Activated naive CD8-positive, alpha-beta T cell treated with anti-CD3 and anti-CD28 coated beads, Interleukin-2, amount 10 ng/mL, durations not matched to agents 7 days and 5 days (primary cell): ENCODE data around the gene PBXIP1. TPM values are rescaled to one million over a fixed set of nuclear protein-coding genes. Genes with fewer than 3 reads are reported as not detected.
"Not testable (repeated sequence)": the region's sequence is repeated elsewhere in the genome, so short reads cannot be mapped to it uniquely, and the experiment has no call there.

Source experiments
- ATAC-seq: fragments of 150-1000 bp; cut with Tn5 transposase; one replicate; pipeline ENCODE4 v1.10.0; 2021; ENCODE audit warnings: low read depth, moderate library complexity
- POLR2A ChIA-PET: fragments of 350-600 bp; sonication (Branson Sonifier 250); formaldehyde crosslinking; loops from one replicate; lab custom pipeline; 2021; ENCODE audit warnings: antibody characterized with exemption; lab: Charles Lee
- DNase-seq: peaks from one replicate; pipeline ENCODE4 v3.0.0; 2021
- H3K27ac Mint-ChIP-seq: one replicate; pipeline ENCODE4 v1.8.0; 2022; ENCODE audit warnings: mild to moderate bottlenecking, mixed read lengths
- H3K27me3 Mint-ChIP-seq: one replicate; pipeline ENCODE4 v1.8.0; 2022; ENCODE audit warnings: mild to moderate bottlenecking, moderate library complexity, mixed read lengths
- H3K36me3 Mint-ChIP-seq: one replicate; pipeline ENCODE4 v1.8.0; 2021; ENCODE audit warnings: mild to moderate bottlenecking, mixed read lengths
- H3K4me1 Mint-ChIP-seq: one replicate; pipeline ENCODE4 v1.8.0; 2021; ENCODE audit warnings: mixed read lengths
- H3K4me3 Mint-ChIP-seq: one replicate; pipeline ENCODE4 v1.8.0; 2022; ENCODE audit warnings: mild to moderate bottlenecking, moderate library complexity, mixed read lengths
- H3K9me3 Mint-ChIP-seq: one replicate; pipeline ENCODE4 v1.8.0; 2021; ENCODE audit warnings: mixed read lengths
- total RNA-seq, 2 experiments: library from RNA; stranded (reverse); gene quantifications; one replicate each; pipeline ENCODE4 v1.2.3, GENCODE V29; 2021

Gene PBXIP1
- total RNA-seq, 2 experiments from 2014 or later = 149 to 155 TPM

DNA sequence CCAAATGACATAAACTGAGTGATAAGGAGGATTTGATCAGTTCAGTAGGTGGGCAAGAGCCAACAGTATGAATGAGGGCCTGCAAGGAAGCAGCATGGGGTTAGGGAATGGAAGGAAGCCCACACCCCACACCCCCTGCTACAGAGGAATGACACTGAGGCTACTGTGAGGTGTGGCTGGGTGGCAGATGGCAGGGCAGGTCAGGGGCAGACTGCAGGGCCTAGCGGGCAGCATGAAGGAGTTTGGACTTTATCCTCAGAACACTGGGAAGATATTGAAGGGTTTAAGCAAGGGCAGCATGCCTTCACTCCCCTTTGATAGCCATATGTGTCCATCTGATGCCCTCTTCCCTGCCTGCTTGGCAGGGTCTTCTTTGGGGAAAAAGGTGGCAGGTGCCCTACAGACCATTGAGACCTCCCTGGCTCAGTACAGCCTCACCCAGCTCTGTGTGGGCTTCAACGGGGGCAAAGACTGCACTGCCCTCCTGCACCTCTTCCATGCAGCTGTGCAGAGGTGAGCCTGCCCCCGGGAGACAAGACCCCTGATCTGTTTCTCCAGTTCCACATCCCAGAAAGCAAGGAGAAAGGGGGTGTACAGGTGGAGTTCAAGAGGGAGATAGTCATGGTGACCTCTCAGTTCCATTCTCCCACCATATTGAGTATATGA, 33.4 kb upstream of the PBXIP1 start:
- DNase-seq (no peak), ATAC-seq (no peak)
- H3K27me3 Mint-ChIP-seq = no peaks in the 10 kb centered on the region
- H3K36me3 Mint-ChIP-seq = peaks cover 6% of the 10 kb centered on the region
- no peak overlapping the region for H3K4me3 Mint-ChIP-seq
- H3K27ac Mint-ChIP-seq = peak overlapping the region; percentile 47
- no peaks in the 10 kb centered on the region for H3K9me3 Mint-ChIP-seq
- POLR2A ChIA-PET = interaction anchor here (1.4 kb wide), 1 partner anchor 16 kb away, joined by 3 read pairs; no protein-coding TSS in a partner anchor
- peaks cover 9% of the 10 kb centered on the region for H3K4me1 Mint-ChIP-seq

DNA sequence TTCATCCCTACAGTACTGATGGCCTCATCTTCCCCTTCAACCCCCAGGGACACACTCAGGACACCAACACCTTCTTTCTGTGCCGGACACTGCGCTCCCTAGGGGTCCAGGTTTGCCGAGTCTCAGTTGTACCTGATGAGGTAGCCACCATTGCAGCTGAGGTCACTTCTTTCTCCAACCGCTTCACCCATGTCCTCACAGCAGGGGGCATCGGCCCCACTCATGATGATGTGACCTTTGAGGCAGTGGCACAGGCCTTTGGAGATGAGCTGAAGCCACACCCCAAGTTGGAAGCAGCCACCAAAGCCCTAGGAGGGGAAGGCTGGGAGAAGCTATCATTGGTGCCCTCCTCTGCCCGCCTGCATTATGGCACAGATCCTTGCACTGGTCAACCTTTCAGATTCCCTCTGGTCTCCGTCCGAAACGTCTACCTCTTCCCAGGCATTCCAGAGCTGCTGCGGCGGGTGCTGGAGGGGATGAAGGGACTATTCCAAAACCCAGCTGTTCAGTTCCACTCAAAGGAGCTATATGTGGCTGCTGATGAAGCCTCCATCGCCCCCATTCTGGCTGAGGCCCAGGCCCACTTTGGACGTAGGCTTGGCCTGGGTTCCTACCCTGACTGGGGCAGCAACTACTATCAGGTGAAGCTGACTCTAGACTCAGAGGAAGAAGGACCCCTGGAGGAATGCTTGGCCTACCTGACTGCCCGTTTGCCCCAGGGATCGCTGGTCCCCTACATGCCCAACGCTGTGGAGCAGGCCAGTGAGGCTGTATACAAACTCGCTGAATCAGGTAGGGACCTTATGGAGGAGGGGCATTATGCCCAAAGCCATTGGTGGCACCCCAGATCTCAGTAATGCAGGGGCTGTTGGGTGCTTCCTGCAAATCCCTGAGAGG, 32.4 kb upstream of the PBXIP1 start:
- Mint-ChIP-seq H3K27ac (no peak overlapping the region), H3K4me3 (no peak overlapping the region), H3K27me3 (no peaks in the 10 kb centered on the region), H3K9me3 (no peaks in the 10 kb centered on the region), H3K36me3 (peaks cover 6% of the 10 kb centered on the region), H3K4me1 (peaks cover 12% of the 10 kb centered on the region)
- no peak for ATAC-seq
- DNase-seq = no peak
- POLR2A ChIA-PET = interaction anchor here (1.0 to 1.4 kb wide), 2 partner anchors 15 to 73 kb away, joined by 3 read pairs; no protein-coding TSS in a partner anchor

- H3K4me1 Mint-ChIP-seq = peaks cover 12% of the 10 kb centered on the region
- ATAC-seq (no peak), DNase-seq (no peak)
- H3K36me3 Mint-ChIP-seq = peaks cover 6% of the 10 kb centered on the region
- POLR2A ChIA-PET = interaction anchor here (0.7 to 1.0 kb wide), 2 partner anchors 17 to 74 kb away, joined by 3 read pairs; partner anchors contain the start of gene SHC1
- no peak overlapping the region for H3K27ac Mint-ChIP-seq
- no peak overlapping the region for H3K4me3 Mint-ChIP-seq
- no peaks in the 10 kb centered on the region for H3K27me3 Mint-ChIP-seq
- H3K9me3 Mint-ChIP-seq = no peaks in the 10 kb centered on the region
Observed at GRCh38 chr1:154987326-154987725, 31.4 kb upstream of the PBXIP1 start.

DNA sequence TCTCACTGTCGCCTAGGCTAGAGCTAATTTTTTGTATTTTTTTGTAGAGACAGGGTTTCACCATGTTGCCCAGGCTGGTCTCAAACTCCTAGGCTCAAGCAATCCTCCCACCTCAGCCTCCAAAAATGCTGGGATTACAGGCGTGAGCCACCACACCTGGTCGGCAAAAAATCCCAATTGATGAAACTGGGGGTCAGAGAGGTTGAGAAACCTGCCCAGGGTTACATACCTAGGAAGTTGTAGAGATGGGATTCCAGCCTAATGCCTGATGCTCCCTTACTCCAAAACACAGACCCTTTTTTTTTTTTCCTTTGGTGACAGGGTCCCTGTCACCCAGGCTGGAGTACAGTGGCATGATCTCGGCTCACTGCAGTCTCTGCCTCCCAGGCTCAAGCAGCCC, 30.8 kb upstream of the PBXIP1 start:
- not testable (repeated sequence) for H3K4me3 Mint-ChIP-seq, H3K9me3 Mint-ChIP-seq, H3K27ac Mint-ChIP-seq, DNase-seq, H3K36me3 Mint-ChIP-seq, ATAC-seq, H3K27me3 Mint-ChIP-seq
- peaks cover 12% of the 10 kb centered on the region for H3K4me1 Mint-ChIP-seq
- POLR2A ChIA-PET = interaction anchor here (0.7 to 1.3 kb wide), 2 partner anchors 15 to 16 kb away, joined by 3 to 4 read pairs; partner anchors contain the start of gene SHC1

DNA sequence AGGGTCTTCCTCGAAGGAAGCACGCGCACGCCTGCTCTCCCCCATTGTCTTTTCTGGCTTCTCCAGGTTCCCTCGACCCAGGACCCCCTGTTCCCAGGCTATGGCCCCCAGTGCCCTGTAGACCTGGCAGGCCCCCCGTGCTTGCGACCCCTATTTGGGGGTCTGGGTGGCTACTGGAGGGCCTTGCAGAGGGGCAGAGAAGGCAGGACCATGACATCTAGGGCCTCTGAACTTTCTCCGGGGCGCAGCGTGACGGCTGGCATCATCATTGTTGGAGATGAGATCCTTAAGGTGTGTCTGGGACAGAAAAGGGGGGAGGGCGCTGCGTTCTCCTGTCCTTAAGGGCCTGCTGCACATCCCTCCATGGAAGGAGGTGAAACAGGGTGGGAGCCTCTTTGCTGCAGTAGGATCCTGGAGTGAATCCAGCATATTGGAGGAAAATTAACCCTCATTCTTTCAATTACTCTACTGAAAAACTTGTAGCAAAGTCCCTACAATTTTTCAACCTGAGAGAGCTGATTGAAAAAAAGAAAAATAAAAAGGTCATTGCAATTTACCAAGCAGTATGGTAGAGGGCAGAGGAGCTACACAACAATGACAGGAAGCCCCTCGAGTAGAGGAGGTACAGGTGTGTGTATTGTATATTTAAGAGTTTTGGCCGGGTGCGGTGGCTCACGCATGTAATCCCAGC, 28.0 kb upstream of the PBXIP1 start:
- no peaks in the 10 kb centered on the region for H3K27me3 Mint-ChIP-seq
- H3K4me3 Mint-ChIP-seq = no peak overlapping the region
- POLR2A ChIA-PET = interaction anchor here (0.7 to 5.2 kb wide), 17 partner anchors 10 to 426 kb away, joined by 3 to 36 read pairs (median 7); partner anchors contain the start of genes ADAM15, CKS1B, LENEP and PBXIP1
- H3K27ac Mint-ChIP-seq = no peak overlapping the region
- DNase-seq = no peak
- ATAC-seq = no peak
- H3K9me3 Mint-ChIP-seq = no peaks in the 10 kb centered on the region
- H3K4me1 Mint-ChIP-seq = peaks cover 13% of the 10 kb centered on the region
- peaks cover 13% of the 10 kb centered on the region for H3K36me3 Mint-ChIP-seq

GRCh38 chr1:154982897-154983648, 27.2 kb upstream of the PBXIP1 start, which contains the start of gene FLAD1:
FLAD1 (plus strand) TSS chr1:154983344; CDS start chr1:154983695, 351 bp downstream.
- Mint-ChIP-seq H3K27ac (no peak within 1 kb of the TSS), H3K9me3 (no peaks in the 10 kb centered on the region), H3K36me3 (peaks cover 10% of the 10 kb centered on the region), H3K4me1 (peaks cover 10% of the 10 kb centered on the region), H3K27me3 (no peaks in the 10 kb centered on the region), H3K4me3 (no peak within 1 kb of the TSS)
- DNase-seq (peak; percentile 90), ATAC-seq (peak; percentile 100)
- POLR2A ChIA-PET = interaction anchor here (0.7 to 5.2 kb wide), 16 partner anchors 9 to 425 kb away, joined by 3 to 36 read pairs (median 7); partner anchors contain the start of genes ADAM15, CKS1B, LENEP and PBXIP1

DNA sequence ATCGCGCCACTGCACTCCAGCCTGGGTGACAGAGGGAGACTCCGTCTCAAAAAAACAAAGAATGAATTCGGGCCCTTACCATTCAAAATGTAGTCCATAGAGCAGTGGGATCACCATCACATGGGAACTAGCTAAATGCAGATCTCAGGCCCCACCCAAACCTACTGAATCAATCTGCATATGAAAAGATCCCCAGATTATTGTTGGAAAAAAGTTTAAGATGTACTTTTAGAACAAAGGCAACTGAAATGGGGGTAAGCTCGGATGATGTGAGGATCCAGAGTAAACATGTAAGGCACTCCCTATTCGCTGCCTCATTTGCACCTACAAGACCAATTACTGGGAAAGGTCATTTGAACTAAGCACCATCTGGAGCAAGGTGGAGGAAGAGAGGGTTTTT, 26.4 kb upstream of the PBXIP1 start:
- Mint-ChIP-seq H3K36me3 (peaks cover 12% of the 10 kb centered on the region), H3K27me3 (no peaks in the 10 kb centered on the region), H3K9me3 (no peaks in the 10 kb centered on the region), H3K4me3 (no peak overlapping the region), H3K27ac (no peak overlapping the region), H3K4me1 (peaks cover 15% of the 10 kb centered on the region)
- no peak for DNase-seq
- no peak for ATAC-seq
- POLR2A ChIA-PET = interaction anchor here (1.4 to 5.2 kb wide), 10 partner anchors 8 to 102 kb away, joined by 4 to 36 read pairs (median 16); partner anchors contain the start of genes CKS1B, LENEP, PBXIP1 and PMVK

DNA sequence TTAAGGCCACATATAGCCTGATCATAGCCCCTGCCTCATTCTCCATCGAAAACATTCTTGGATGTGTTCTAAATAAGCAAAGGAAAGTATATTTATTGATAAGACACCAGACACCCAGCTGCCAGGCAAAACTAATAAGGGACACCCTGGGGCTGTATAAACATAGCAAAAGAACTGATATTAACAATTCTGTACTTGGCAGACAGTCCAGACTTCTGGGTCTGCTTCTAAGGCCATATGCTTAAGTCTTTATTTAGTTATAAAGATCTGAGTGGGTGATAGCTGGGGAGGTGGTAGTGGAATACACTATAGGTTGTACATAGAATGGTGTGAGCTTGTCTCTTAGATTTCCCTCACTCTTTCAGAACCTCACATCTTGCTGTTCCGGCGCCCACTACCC, 22.5 kb upstream of the PBXIP1 start:
- Mint-ChIP-seq H3K4me3 (no peak overlapping the region), H3K9me3 (no peaks in the 10 kb centered on the region), H3K4me1 (peaks cover 17% of the 10 kb centered on the region), H3K27me3 (no peaks in the 10 kb centered on the region), H3K27ac (no peak overlapping the region), H3K36me3 (peaks cover 12% of the 10 kb centered on the region)
- ATAC-seq (no peak), DNase-seq (no peak)
- POLR2A ChIA-PET = no interaction called here

GRCh38 chr1:154977762-154978161, 21.9 kb upstream of the PBXIP1 start:
- H3K4me3 Mint-ChIP-seq, POLR2A ChIA-PET, H3K9me3 Mint-ChIP-seq, DNase-seq, H3K27me3 Mint-ChIP-seq, ATAC-seq: not testable (repeated sequence)
- Mint-ChIP-seq H3K4me1 (peaks cover 20% of the 10 kb centered on the region), H3K36me3 (peaks cover 12% of the 10 kb centered on the region), H3K27ac (peak overlapping the region; percentile 18)

- ATAC-seq (no peak), DNase-seq (peak; percentile 63)
- no peaks in the 10 kb centered on the region for H3K27me3 Mint-ChIP-seq
- H3K4me3 Mint-ChIP-seq = no peak overlapping the region
- H3K4me1 Mint-ChIP-seq = peaks cover 33% of the 10 kb centered on the region
- POLR2A ChIA-PET = interaction anchor here (0.6 to 3.5 kb wide), 10 partner anchors 8 to 45 kb away, joined by 3 to 43 read pairs (median 15); partner anchors contain the start of genes FLAD1, PBXIP1 and PYGO2
- peaks cover 14% of the 10 kb centered on the region for H3K36me3 Mint-ChIP-seq
- H3K27ac Mint-ChIP-seq = no peak overlapping the region
- no peaks in the 10 kb centered on the region for H3K9me3 Mint-ChIP-seq
Observed at GRCh38 chr1:154975409-154976059, 19.6 kb upstream of the PBXIP1 start.

GRCh38 chr1:154974808-154975408, 19.0 kb upstream of the PBXIP1 start:
- H3K27ac Mint-ChIP-seq = no peak overlapping the region
- H3K27me3 Mint-ChIP-seq = no peaks in the 10 kb centered on the region
- no peaks in the 10 kb centered on the region for H3K9me3 Mint-ChIP-seq
- peaks cover 12% of the 10 kb centered on the region for H3K36me3 Mint-ChIP-seq
- peaks cover 33% of the 10 kb centered on the region for H3K4me1 Mint-ChIP-seq
- DNase-seq = peak; percentile 94
- H3K4me3 Mint-ChIP-seq = no peak overlapping the region
- POLR2A ChIA-PET = interaction anchor here (0.9 to 3.5 kb wide), 11 partner anchors 9 to 46 kb away, joined by 3 to 43 read pairs (median 18); partner anchors contain the start of genes FLAD1, PBXIP1, PMVK and PYGO2
- ATAC-seq = peak; percentile 51
